HepG2 (cell line): ENCODE results near the gene BMX. TPM values are rescaled to one million over a fixed set of nuclear protein-coding genes. Genes with fewer than 3 reads are reported as not detected.

Experiments
- ARID5B ChIP-seq: IDR thresholded peaks from 2 replicates; pipeline ENCODE4 v1.4.0; 2020; ENCODE audit warnings: mild to moderate bottlenecking, missing genetic modification reagents
- BCL6 ChIP-seq: IDR thresholded peaks from 2 replicates; pipeline ENCODE4 v1.6.1; 2016; ENCODE audit warnings: missing genetic modification reagents, missing compliant biosample characterization
- CBX5 ChIP-seq: sonication (generic); formaldehyde crosslinking; IDR thresholded peaks from 2 replicates; pipeline ENCODE4 v1.4.0; 2020; ENCODE audit warnings: missing genetic modification reagents, borderline replicate concordance
- DNMT3B ChIP-seq: conservative IDR thresholded peaks from 2 replicates; pipeline ENCODE4 v1.6.1; 2016; ENCODE audit warnings: missing biosample characterization, control low read depth
- FOXM1 ChIP-seq: sonication (generic); formaldehyde crosslinking; IDR thresholded peaks from 2 replicates; pipeline ENCODE4 v1.5.0; 2020; ENCODE audit warnings: missing genetic modification reagents
- HDAC1 ChIP-seq: sonication (generic); formaldehyde crosslinking; IDR thresholded peaks from 2 replicates; pipeline ENCODE4 v1.5.1; 2020; ENCODE audit warnings: mild to moderate bottlenecking, missing genetic modification reagents
- ISL2 ChIP-seq: sonication (generic); formaldehyde crosslinking; IDR thresholded peaks from 2 replicates; pipeline ENCODE4 v1.5.0; 2020; ENCODE audit warnings: missing genetic modification reagents
- ISX ChIP-seq: sonication (generic); formaldehyde crosslinking; conservative IDR thresholded peaks from 2 replicates; pipeline ENCODE4 v1.5.0; 2020; ENCODE audit warnings: missing genetic modification reagents
- KDM1A ChIP-seq: IDR thresholded peaks from 2 replicates; pipeline ENCODE4 v1.6.1; 2016; ENCODE audit warnings: missing compliant biosample characterization
- NFRKB ChIP-seq: fragments of 450-650 bp; IDR thresholded peaks from 2 replicates; pipeline ENCODE4 v1.6.1; 2017
- PAF1 ChIP-seq: IDR thresholded peaks from 2 replicates; pipeline ENCODE4 v1.6.1; 2016; ENCODE audit warnings: missing genetic modification reagents, missing compliant biosample characterization
- PHB2 ChIP-seq: fragments of 450-650 bp; IDR thresholded peaks from 2 replicates; pipeline ENCODE4 v1.6.1; 2018; ENCODE audit not compliant: partially characterized antibody
- REST ChIP-seq, 2 experiments: IDR thresholded peaks; 2 replicates each; pipeline ENCODE4 v1.6.1; 2011 to 2012; ENCODE audit warnings: low read length in 2 of 2, borderline replicate concordance in 1 of 2, low read depth in 1 of 2, mild to moderate bottlenecking in 1 of 2, moderate library complexity in 1 of 2
- SALL2 ChIP-seq: sonication (generic); formaldehyde crosslinking; IDR thresholded peaks from 2 replicates; pipeline ENCODE4 v1.8.1; 2023; ENCODE audit warnings: mild to moderate bottlenecking, missing genetic modification reagents, inconsistent platforms
- SMYD3 ChIP-seq: sonication (generic); formaldehyde crosslinking; IDR thresholded peaks from 2 replicates; pipeline ENCODE4 v1.8.1; 2023; ENCODE audit warnings: mild to moderate bottlenecking, missing genetic modification reagents
- SP140L ChIP-seq: sonication (generic); formaldehyde crosslinking; IDR thresholded peaks from 2 replicates; pipeline ENCODE4 v1.4.0; 2020; ENCODE audit warnings: missing genetic modification reagents, borderline replicate concordance
- TSC22D2 ChIP-seq: sonication (generic); formaldehyde crosslinking; IDR thresholded peaks from 2 replicates; pipeline ENCODE4 v1.5.1; 2020; ENCODE audit warnings: missing genetic modification reagents, mild to moderate bottlenecking, borderline replicate concordance
- ZBTB38 ChIP-seq: sonication (generic); formaldehyde crosslinking; IDR thresholded peaks from 2 replicates; pipeline ENCODE4 v1.5.1; 2020; ENCODE audit warnings: mild to moderate bottlenecking, missing genetic modification reagents
- ZNF12 ChIP-seq: sonication (generic); formaldehyde crosslinking; IDR thresholded peaks from 2 replicates; pipeline ENCODE4 v1.5.0; 2020; ENCODE audit warnings: missing genetic modification reagents
- ZNF34 ChIP-seq: sonication (generic); formaldehyde crosslinking; IDR thresholded peaks from 2 replicates; pipeline ENCODE4 v1.4.0; 2020; ENCODE audit warnings: mild to moderate bottlenecking, missing genetic modification reagents, borderline replicate concordance
- ZNF446 ChIP-seq: sonication (generic); formaldehyde crosslinking; IDR thresholded peaks from 2 replicates; pipeline ENCODE4 v1.5.0; 2020; ENCODE audit warnings: mild to moderate bottlenecking, missing genetic modification reagents
- ZNF547 ChIP-seq: sonication (generic); formaldehyde crosslinking; IDR thresholded peaks from 2 replicates; pipeline ENCODE4 v1.5.1; 2020; ENCODE audit warnings: mild to moderate bottlenecking, missing genetic modification reagents
- ZNF614 ChIP-seq: IDR thresholded peaks from 2 replicates; pipeline ENCODE4 v1.6.1; 2018; ENCODE audit warnings: missing biosample characterization, missing genetic modification reagents, inconsistent platforms, borderline replicate concordance
- ZNF709 ChIP-seq: sonication (generic); formaldehyde crosslinking; IDR thresholded peaks from 2 replicates; pipeline ENCODE4 v1.5.0; 2020; ENCODE audit warnings: mild to moderate bottlenecking, missing genetic modification reagents
- polyA plus RNA-seq, 8 experiments: library from polyadenylated mRNA; depleted of rRNA in 3 of 8; stranded (reverse) in 7 of 8; unstranded in 1 of 8; fragments of >200 nt; fragmentation: Illumina TruSeq in 4 of 8; extraction: Trizol in 4 of 8; gene quantifications; 2 replicates each; pipeline versions ENCODE4 v1.2.1 to v1.2.3, GENCODE V29; 2011 to 2016; ENCODE audit warnings: low read depth in 4 of 8, missing spikeins in 1 of 8, mixed read lengths in 1 of 8; ENCODE audit not compliant: insufficient read depth in 1 of 8
- total RNA-seq, 5 experiments: library from RNA; depleted of rRNA; stranded (reverse); fragments of >200 nt; fragmentation: Illumina TruSeq; extraction: Trizol; gene quantifications; 2 replicates each; pipeline ENCODE4 v1.2.3, GENCODE V29; 2016; ENCODE audit warnings: low read depth in 1 of 5
- TF ChIP-seq, protein P1 (sequence below): sonication (generic); formaldehyde crosslinking; IDR thresholded peaks from 2 replicates; pipeline ENCODE4 v1.4.0; 2020; ENCODE audit warnings: missing genetic modification reagents; ENCODE audit errors: not compliant biosample characterization

BMX gene
- total and polyA plus RNA-seq, 2 of the 13 experiments (the other 11 are each of a cell fraction or from before 2014, with no cell fraction given), result not detected

- TF ChIP-seq CBX5 (CRISPR knock-in tag) (no peak), ZNF446 (CRISPR knock-in tag) (no peak), ISX (CRISPR knock-in tag) (no peak), BCL6 (CRISPR knock-in tag) (peak; percentile 52), HDAC1 (CRISPR knock-in tag) (no peak), ISL2 (CRISPR knock-in tag) (peak; percentile 84), ZBTB38 (CRISPR knock-in tag) (no peak), ZNF34 (no peak), PHB2 (no peak), TSC22D2 (no peak), ZNF547 (no peak), ZNF614 (CRISPR knock-in tag) (0 out of 2 replicates have a peak, but pooled peaks have one; percentile 40), ZNF12 (CRISPR knock-in tag) (no peak), REST (IDR thresholded peaks at IDR 0.05; ENCODE audit: borderline replicate concordance in 1 of 2, low read depth in 1 of 2, low read length in 2 of 2) (no peak), PAF1 (CRISPR knock-in tag) (no peak), NFRKB (no peak), SMYD3 (CRISPR knock-in tag) (no peak), ARID5B (peak; percentile 90), ZNF709 (CRISPR knock-in tag) (no peak), FOXM1 (CRISPR knock-in tag) (no peak), DNMT3B (CRISPR knock-in tag) (no peak), KDM1A (CRISPR knock-in tag) (no peak), SP140L (no peak), SALL2 (no peak)
- TF ChIP-seq, protein P1, sequence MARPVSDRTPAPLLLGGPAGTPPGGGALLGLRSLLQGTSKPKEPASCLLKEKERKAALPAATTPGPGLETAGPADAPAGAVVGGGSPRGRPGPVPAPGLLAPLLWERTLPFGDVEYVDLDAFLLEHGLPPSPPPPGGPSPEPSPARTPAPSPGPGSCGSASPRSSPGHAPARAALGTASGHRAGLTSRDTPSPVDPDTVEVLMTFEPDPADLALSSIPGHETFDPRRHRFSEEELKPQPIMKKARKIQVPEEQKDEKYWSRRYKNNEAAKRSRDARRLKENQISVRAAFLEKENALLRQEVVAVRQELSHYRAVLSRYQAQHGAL (CRISPR knock-in tag), result no peak
Observed at GRCh38 chrX:15601932-15602331, 101.3 kb downstream of the BMX start (continued).
